ENCODE data around the gene ARID5A. TPM values are rescaled to one million over a fixed set of nuclear protein-coding genes. Genes with fewer than 3 reads are reported as not detected.
"Not testable (repeated sequence)": the region's sequence is repeated elsewhere in the genome, so short reads cannot be mapped to it uniquely, and the experiment has no call there.

Gene ARID5A
- total RNA-seq, 1 donor from 2014 or later = 6.9 TPM

GRCh38 chr2:96551605-96552314 lies 15.2 kb downstream of the ARID5A start:
- intact Hi-C loops (cut with micrococcal nuclease) = no loop called here
- DNase-seq (no peak), ATAC-seq (no peak)

GRCh38 chr2:96552315-96553175 lies 16.0 kb downstream of the ARID5A start:
- ATAC-seq = no peak
- no peak for DNase-seq
- intact Hi-C loops (cut with micrococcal nuclease) = no loop called here

GRCh38 chr2:96553176-96553956 lies 16.8 kb downstream of the ARID5A start:
- no peak for DNase-seq
- intact Hi-C loops (cut with micrococcal nuclease) = no loop called here
- peak; percentile 3 for ATAC-seq

- DNase-seq; ATAC-seq; intact Hi-C loops (cut with micrococcal nuclease): not testable (repeated sequence)
Measured at GRCh38 chr2:96553957-96554292, 17.4 kb downstream of the ARID5A start.

GRCh38 chr2:96554293-96555145 lies 18.0 kb downstream of the ARID5A start:
- ATAC-seq (peak; percentile 72), DNase-seq (peak; percentile 80)
- intact Hi-C loops (cut with micrococcal nuclease) = no loop called here

- ATAC-seq (no peak), DNase-seq (no peak)
- intact Hi-C loops (cut with micrococcal nuclease) = no loop called here
Measured at GRCh38 chr2:96555146-96555610, 18.6 kb downstream of the ARID5A start.

GRCh38 chr2:96556441-96557330 lies 20.1 kb downstream of the ARID5A start:
- ATAC-seq (no peak), DNase-seq (no peak)
- intact Hi-C loops (cut with micrococcal nuclease) = no loop called here

- ATAC-seq; DNase-seq; intact Hi-C loops (cut with micrococcal nuclease): not testable (repeated sequence)
Measured at GRCh38 chr2:96557421-96557820, 20.9 kb downstream of the ARID5A start.

- DNase-seq (no peak), ATAC-seq (no peak)
- intact Hi-C loops (cut with micrococcal nuclease) = no loop called here
Measured at GRCh38 chr2:96558061-96558460, 21.5 kb downstream of the ARID5A start.

- ATAC-seq (no peak), DNase-seq (no peak)
- intact Hi-C loops (cut with micrococcal nuclease) = no loop called here
Measured at GRCh38 chr2:96558485-96558884, 21.9 kb downstream of the ARID5A start.

GRCh38 chr2:96564026-96564425 lies 27.5 kb downstream of the ARID5A start:
- intact Hi-C loops (cut with micrococcal nuclease) = no loop called here
- DNase-seq (no peak), ATAC-seq (no peak)

- no peak for DNase-seq
- intact Hi-C loops (cut with micrococcal nuclease) = no loop called here
Measured at GRCh38 chr2:96564563-96564962, 28.0 kb downstream of the ARID5A start.

GRCh38 chr2:96565111-96565510 lies 28.6 kb downstream of the ARID5A start:
- intact Hi-C loops (cut with micrococcal nuclease) = no loop called here
- no peak for DNase-seq
- ATAC-seq = no peak

More at GRCh38 chr2:96564563-96564962, 28.0 kb downstream of the ARID5A start:
- no peak for ATAC-seq

- intact Hi-C loops (cut with micrococcal nuclease) = no loop called here
- no peak for DNase-seq
- ATAC-seq = no peak
Measured at GRCh38 chr2:96568094-96568493, 31.5 kb downstream of the ARID5A start.

- ATAC-seq (no peak), DNase-seq (no peak)
- intact Hi-C loops (cut with micrococcal nuclease) = no loop called here
Measured at GRCh38 chr2:96574364-96574763, 37.8 kb downstream of the ARID5A start.

- DNase-seq = no peak
- intact Hi-C loops (cut with micrococcal nuclease) = no loop called here
- no peak for ATAC-seq
Measured at GRCh38 chr2:96575785-96576456, 39.4 kb downstream of the ARID5A start.

- ATAC-seq (no peak), DNase-seq (no peak)
- intact Hi-C loops (cut with micrococcal nuclease) = no loop called here
Measured at GRCh38 chr2:96577501-96577900, 40.9 kb downstream of the ARID5A start.

Data from left ventricle myocardium superior (tissue), 1 donor.